MM.1S (cell line): ENCODE data around the gene ANK2.

Experiments
- EZH2 ChIP-seq: fragments of 300-600 bp; sonication (generic); optimal IDR thresholded peaks from 2 replicates; pipeline ENCODE3; 2017; ENCODE audit warnings: low read depth, mild to moderate bottlenecking, antibody characterized with exemption, low read length, mixed read lengths
- EZH2phosphoT487 ChIP-seq: fragments of 300-600 bp; sonication (generic); IDR thresholded peaks from 2 replicates; pipeline ENCODE4 v1.6.1; 2018; ENCODE audit warnings: antibody characterized with exemption, low read length

GRCh38 chr4:113300471-113300928 lies 251.0 kb downstream of the ANK2 start:
- TF ChIP-seq EZH2phosphoT487 (no peak), EZH2 (no peak)
